ENCODE measurements around the gene YIPF5. TPM values are rescaled to one million over a fixed set of nuclear protein-coding genes. Genes with fewer than 3 reads are reported as not detected.

The YIPF5 gene
- total and polyA plus RNA-seq, 2 of the 4 experiments (the other 2 are of a cell fraction) = 64.4 to 172 TPM

GRCh38 chr5:144142139-144142823 is 28.2 kb downstream of the YIPF5 start:
- peak overlapping the region; percentile 52 for H2AFZ ChIP-seq (replicated peaks; ENCODE audit: low read length, poor library complexity)
- WGBS, 2 experiments (ENCODE audit: extremely low coverage in 2 of 2, insufficient read length in 1 of 2) = 14% methylated on average over 1 of the region's 2 CpGs; no CpG with 5 or more reads in 1 of the 2 experiments
- no peak overlapping the region for H3K9ac ChIP-seq (ENCODE audit: low read depth, low read length)

More at GRCh38 chr5:144142139-144142823, 28.2 kb downstream of the YIPF5 start:
- Histone ChIP-seq H3K14ac (replicated peaks; ENCODE audit: low read depth, low read length) (no peak overlapping the region; the same call in 1 of the 2 replicates), H3K27ac (ENCODE audit: insufficient read depth, low read length) (no peak overlapping the region), H3K56ac (ENCODE audit: extremely low read depth, insufficient read depth, low read length) (no peak overlapping the region), H3K4me2 (ENCODE audit: low read depth, low read length) (no peak overlapping the region; the same call in 1 of the 2 replicates), H2AK9ac (replicated peaks; ENCODE audit: low read depth, low read length, poor library complexity) (no peak overlapping the region), H3K79me1 (ENCODE audit: low read depth in 1 of 2, low read length in 2 of 2) (no peaks in the 10 kb centered on the region), H3K27me3 (ENCODE audit: control insufficient read depth, insufficient read depth, low read length) (no peaks in the 10 kb centered on the region), H3K4ac (ENCODE audit: low read depth, low read length) (peak overlapping the region; percentile 69), H2BK5ac (ENCODE audit: low read depth, low read length, poor library complexity, severe bottlenecking) (no peak overlapping the region), H2AK5ac (ENCODE audit: low read depth, low read length) (no peak overlapping the region), H4K5ac (ENCODE audit: low read depth, low read length) (0 out of 2 replicates have a peak overlapping the region, but pooled peaks have one; percentile 33), H3K9me3 (ENCODE audit: control insufficient read depth, insufficient read depth, low read length) (no peaks in the 10 kb centered on the region), H3K23ac (ENCODE audit: low read depth, low read length) (no peak overlapping the region), H4K20me1 (ENCODE audit: insufficient read depth, low read length) (no peaks in the 10 kb centered on the region), H2BK20ac (ENCODE audit: low read depth, low read length) (peak overlapping the region; percentile 66), H3K4me3 (ENCODE audit: insufficient read depth, low read depth, low read length) (no peak overlapping the region), H3K18ac (ENCODE audit: low read depth, low read length) (no peak overlapping the region; the same call in 1 of the 2 replicates), H3K36me3 (ENCODE audit: control insufficient read depth, insufficient read depth, low read length) (no peaks in the 10 kb centered on the region), H2BK120ac (ENCODE audit: low read depth, low read length) (peak overlapping the region; percentile 74), H4K91ac (ENCODE audit: insufficient read depth, low read depth, low read length) (peak overlapping the region; percentile 67; the same call in 1 of the 2 replicates), H2BK15ac (ENCODE audit: low read depth, low read length) (peak overlapping the region; percentile 31; the same call in 1 of the 3 replicates), H3K9me1 (ENCODE audit: insufficient read depth, low read length) (peaks cover 3% of the 10 kb centered on the region; the same call in 1 of the 2 replicates), H4K8ac (ENCODE audit: low read depth in 2 of 2, low read length in 2 of 2) (peak overlapping the region in 1 of 2 experiments; percentile 65; a peak in 1 of 4 replicates), H3K4me1 (ENCODE audit: control insufficient read depth, insufficient read depth, low read length) (peaks cover 7% of the 10 kb centered on the region)
- intact Hi-C loops (cut with micrococcal nuclease) (loop anchor here (1.0 to 10.0 kb wide), 4 partner anchors 175 to 739 kb away; partner anchors contain the start of gene NR3C1), dilution Hi-C loops (cut with HindIII; ENCODE audit: low sequenced_read_pairs, unreplicated experiment) (no loop called here), in situ Hi-C loops (cut with MboI; ENCODE audit: low sequenced_read_pairs) (no loop called here)
- BruUV-seq (replicated peaks) = no TSS peak
- ATAC-seq (ENCODE audit: low read depth) (peak; percentile 89), DNase-seq (peak; percentile 67)
- TF ChIP-seq CTCF (conservative IDR thresholded peaks at IDR 0.05; ENCODE audit: low read depth, low read length) (peak; percentile 76), SMC3 (IDR thresholded peaks at IDR 0.05; ENCODE audit: low read depth, low read length) (peak; percentile 72), RFX5 (IDR thresholded peaks at IDR 0.05; ENCODE audit: low read depth, low read length) (no peak), RAD21 (IDR thresholded peaks at IDR 0.05; ENCODE audit: low read length) (peak; percentile 83)
- CTCF ChIA-PET = interaction anchor here (0.5 to 1.5 kb wide), 12 partner anchors 8 to 603 kb away, joined by 3 to 4 read pairs (median 3); no protein-coding TSS in a partner anchor
- POLR2A ChIA-PET (ENCODE audit: unreplicated experiment) = no interaction called here

Measured in IMR-90 (cell line).